HG02852 (cell line): ENCODE data around the gene PRKN.

ENCODE experiments used
- ATAC-seq: cut with Tn5 transposase; IDR thresholded peaks from one replicate; pipeline ENCODE4 v1.9.1; 2021; ENCODE audit warnings: mild to moderate bottlenecking, moderate library complexity; ENCODE audit not compliant: unreplicated experiment

PRKN gene

GRCh38 chr6:162203287-162203686 is 524.3 kb downstream of the PRKN start:
- ATAC-seq = no peak

GRCh38 chr6:162200945-162201690 is 526.4 kb downstream of the PRKN start:
- no peak for ATAC-seq

GRCh38 chr6:162200041-162200440 is 527.5 kb downstream of the PRKN start:
- no peak for ATAC-seq

DNA sequence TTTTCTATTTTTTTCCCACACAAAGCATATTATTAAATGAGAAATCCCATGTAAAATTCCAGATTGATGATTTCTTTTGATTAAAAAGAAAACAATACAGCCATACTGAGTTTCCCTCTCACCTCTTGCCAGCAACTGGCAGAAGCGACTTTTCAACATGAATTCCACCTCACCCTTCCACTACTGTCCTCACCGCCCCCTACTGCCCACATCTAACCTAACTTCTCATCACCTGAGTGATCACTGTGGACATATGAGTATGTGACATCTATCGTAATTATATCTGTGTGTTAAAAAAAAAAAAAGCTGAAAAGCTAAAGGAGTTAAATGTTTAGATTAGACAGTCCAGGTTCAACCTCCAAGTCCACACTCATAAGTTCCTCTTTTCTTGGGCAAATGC is 528.6 kb downstream of the PRKN start:
- ATAC-seq = no peak

DNA sequence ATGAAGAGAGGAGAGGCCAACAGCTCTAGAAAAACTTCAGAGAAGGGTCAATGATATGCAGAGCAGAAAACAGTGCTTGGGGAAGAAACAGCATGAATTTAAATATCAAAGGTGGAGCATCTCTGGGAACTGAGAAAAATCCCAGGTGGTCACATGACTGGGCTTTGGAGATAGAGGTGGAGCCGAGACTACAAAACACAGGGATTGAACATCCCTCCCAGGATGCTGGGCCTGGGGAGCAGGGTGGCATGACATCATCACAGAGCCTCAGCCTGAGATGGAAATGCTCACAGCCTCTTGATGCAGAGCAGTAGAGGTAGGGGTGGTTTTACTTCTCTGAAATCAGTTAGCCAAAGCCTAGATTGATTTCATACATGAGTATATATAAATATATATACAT is 529.5 kb downstream of the PRKN start:
- no peak for ATAC-seq

- ATAC-seq = no peak
Observed at GRCh38 chr6:162195441-162195840, 532.1 kb downstream of the PRKN start.

DNA sequence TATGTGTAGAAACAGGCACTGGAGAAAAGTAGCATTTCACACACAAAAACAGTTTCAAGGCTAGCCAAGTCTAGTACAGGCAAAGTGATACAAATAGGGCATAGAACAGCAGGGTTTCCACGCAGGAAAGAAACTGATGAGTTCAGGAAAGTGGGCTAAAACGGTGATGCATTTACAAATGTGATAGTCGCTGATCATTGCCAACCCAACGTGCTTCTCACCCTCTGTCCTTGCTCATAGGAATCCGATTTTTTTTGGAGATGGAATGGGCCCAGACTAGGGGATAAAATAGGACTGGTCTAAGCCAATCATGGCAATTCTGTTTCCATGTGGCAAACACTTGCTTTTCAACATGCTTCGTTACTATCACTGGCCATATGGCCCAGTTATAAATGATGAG is 536.6 kb downstream of the PRKN start:
- ATAC-seq = no peak

GRCh38 chr6:162187168-162187935 is 540.2 kb downstream of the PRKN start:
- no peak for ATAC-seq

GRCh38 chr6:162184465-162184864 is 543.1 kb downstream of the PRKN start:
- ATAC-seq = no peak

DNA sequence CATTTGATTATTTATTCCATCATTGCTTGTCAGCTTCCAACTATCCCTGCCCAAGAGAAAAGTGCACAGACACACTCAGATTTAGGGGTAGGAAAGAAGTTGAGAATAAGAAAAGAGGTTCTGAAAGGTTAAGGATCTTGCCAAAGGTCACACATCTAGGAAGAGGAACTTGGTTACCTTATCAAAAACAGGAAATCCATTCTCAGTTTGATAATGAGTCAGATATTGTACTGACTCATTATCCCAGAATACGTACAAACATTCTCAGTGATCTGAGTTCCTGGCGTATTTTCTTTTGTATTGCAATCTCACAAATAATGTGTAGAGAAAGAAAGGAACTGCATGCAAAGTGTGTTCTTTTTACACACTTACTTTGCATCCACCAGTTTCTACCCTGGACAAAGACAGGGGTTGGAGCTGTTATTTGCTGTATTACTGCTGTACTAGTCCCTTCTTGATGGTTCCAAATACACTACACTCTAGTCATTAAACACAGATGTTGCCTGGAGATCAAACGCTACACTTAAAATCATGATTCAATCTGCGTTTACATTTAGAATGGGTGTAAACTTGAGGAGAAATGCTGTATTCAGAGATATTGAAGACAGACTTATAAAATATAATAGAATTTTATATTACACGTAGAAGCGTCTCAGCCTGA is 545.7 kb downstream of the PRKN start:
- ATAC-seq = no peak

DNA sequence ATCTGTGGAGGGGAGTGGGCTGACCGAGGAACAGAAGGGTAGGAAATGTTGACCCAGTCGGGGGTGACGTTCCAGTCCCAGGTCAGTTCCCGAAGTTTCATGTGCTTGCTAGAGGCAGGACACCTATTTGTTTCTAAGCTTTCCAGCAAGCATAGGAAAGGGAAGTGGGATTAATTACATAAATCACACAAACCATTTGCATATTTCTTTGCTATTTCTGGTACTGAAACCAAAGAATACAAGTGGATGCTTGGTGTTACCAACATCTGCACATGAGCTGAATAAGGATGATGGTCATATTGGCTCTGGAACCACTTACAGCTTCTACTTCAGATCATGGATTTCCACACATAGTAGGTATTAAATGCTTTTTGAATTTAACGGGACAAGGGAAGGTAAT is 546.5 kb downstream of the PRKN start:
- no peak for ATAC-seq

DNA sequence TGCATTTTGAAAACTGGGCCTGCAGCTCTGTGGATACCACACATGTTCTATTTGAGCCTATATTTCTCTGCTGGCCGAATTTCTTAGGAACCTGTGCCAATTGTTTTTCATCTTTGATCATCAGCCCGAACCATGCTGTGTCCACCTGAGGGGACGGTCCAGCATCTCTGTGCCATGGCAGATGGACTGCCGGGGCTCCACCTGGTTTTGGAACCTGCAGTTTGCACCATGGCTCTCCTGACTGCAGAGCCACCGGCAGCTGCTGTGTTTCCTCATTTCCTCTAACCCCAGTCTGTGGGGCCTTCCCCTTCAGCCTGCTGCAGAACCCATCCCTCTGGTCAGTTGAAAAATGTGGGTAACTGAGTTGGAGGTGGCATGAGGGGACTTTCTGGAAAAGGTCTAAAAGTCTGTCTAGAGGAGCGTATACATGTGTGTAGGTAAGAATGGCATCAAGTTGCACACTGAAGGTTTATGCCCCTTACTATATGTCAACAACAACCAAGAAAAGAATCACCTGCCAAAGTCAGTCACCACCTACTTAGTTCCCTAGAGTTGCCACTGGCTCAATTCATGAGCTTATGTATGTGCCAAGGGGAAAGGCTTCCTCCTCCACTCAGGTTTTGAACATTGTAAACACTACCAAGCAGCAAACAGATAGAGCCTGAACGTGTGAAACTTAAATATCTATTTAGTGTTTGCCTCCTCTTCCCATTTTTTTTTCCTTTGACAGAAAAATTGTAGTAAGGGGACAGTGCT is 548.2 kb downstream of the PRKN start:
- no peak for ATAC-seq

GRCh38 chr6:162178666-162179065 is 548.9 kb downstream of the PRKN start:
- ATAC-seq = no peak

DNA sequence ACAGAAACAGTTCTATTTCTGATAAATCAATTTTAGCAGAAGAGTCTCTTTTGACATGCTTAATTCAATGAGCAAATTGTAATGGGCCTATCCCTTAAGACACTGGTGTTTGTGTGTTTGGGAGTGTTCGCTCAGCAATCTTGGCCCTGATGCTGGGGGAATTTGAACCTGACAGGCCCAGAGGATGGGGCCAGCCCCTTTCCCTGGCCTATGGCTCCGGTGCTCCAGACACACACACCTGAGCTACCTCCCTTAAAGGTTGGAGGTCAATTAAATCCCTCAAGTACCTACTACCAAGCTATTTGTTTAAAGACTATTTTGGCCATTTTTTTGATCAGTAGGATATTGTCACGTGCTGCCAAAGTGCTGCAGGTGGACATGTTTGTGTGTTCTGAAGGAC is 549.3 kb downstream of the PRKN start:
- ATAC-seq = no peak

DNA sequence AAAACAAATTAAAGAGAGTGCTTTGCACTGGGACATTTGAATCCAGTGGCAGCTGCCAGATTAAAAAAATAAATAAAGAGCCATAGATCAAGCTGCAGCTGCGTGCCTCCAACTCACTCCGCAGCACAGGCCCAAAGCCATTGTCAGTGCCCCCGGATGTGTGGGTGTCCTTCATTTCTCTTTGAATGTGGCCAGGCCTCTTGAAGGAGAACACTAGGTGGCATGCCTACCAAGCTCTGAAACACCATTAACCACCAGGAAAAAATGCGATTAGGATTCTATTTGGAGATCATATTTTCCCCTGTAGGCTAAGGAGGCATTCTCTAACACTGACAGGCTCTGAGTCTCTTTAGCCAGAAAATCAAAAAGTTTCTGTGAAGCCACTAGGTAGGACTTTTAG is 549.8 kb downstream of the PRKN start:
- ATAC-seq = no peak

DNA sequence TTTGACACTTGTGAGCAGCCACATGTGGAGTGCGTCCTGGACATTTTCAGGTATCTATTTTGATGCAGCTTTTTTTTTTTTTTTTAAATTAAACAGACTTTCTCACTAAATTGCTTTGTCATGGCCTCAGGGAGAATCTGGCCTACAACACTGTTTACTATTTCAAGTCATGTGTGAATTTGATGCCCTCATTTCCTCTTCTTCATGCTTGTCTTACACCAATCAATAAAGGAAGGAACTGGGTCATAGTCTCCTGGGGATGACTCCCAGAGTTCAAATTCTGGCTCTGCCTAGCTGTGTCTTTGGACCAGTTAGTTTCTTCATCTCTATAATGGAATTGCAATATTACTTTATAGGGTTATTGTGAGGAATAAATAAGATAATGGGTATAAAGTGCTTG is 554.1 kb downstream of the PRKN start:
- no peak for ATAC-seq

- ATAC-seq = no peak
Observed at GRCh38 chr6:162165479-162165878, 562.1 kb downstream of the PRKN start.

DNA sequence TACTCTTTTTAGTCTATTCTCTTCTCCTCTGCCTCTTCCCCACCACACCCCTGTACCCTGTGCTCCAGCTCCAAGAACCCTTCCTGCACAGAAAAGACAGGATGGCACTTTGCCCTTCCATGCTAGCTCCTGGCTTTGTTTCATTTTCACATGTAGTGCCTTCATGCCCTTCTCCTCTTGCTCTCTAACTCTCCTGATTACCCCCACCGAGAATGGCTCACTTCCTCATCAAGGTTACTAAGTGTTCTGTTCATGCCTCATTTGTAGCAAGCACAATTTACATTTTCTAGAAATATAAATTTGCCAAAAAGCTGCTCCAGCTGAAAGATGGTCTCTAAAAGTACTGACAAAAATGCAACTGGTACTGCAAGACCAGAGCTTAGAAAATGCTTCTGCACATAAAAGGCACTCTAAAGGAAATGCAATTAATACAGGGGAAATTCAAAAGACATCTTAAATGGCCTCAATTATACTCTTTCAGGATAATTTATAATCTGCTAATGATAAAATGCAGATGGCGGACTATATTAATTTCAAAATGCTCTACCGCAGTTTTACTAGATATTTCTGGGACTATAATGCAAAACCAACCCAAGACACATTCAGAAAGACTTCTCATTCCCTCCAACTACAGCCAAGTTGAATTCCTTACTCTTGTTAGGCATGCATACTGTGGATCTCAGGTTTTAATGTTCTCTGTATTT is 570.2 kb downstream of the PRKN start:
- no peak for ATAC-seq

- no peak for ATAC-seq
Observed at GRCh38 chr6:162156146-162156545, 571.4 kb downstream of the PRKN start.

- ATAC-seq = no peak
Observed at GRCh38 chr6:162154930-162155329, 572.6 kb downstream of the PRKN start.

- ATAC-seq = no peak
Observed at GRCh38 chr6:162154001-162154400, 573.6 kb downstream of the PRKN start.
